NCI-H1417 (cell line): Measurements from ENCODE around the gene JMJD6.
A peak's percentile ranks its signal among the peaks of the same experiment; 100 is the strongest.
"Not testable (repeated sequence)": the region's sequence is repeated elsewhere in the genome, so short reads cannot be mapped to it uniquely, and the experiment has no call there.

Experiments used
- DNase-seq, 3 experiments: peaks; one replicate each; lab custom pipeline; 2025; lab: John Stamatoyannopoulos, UW

JMJD6 gene

DNA sequence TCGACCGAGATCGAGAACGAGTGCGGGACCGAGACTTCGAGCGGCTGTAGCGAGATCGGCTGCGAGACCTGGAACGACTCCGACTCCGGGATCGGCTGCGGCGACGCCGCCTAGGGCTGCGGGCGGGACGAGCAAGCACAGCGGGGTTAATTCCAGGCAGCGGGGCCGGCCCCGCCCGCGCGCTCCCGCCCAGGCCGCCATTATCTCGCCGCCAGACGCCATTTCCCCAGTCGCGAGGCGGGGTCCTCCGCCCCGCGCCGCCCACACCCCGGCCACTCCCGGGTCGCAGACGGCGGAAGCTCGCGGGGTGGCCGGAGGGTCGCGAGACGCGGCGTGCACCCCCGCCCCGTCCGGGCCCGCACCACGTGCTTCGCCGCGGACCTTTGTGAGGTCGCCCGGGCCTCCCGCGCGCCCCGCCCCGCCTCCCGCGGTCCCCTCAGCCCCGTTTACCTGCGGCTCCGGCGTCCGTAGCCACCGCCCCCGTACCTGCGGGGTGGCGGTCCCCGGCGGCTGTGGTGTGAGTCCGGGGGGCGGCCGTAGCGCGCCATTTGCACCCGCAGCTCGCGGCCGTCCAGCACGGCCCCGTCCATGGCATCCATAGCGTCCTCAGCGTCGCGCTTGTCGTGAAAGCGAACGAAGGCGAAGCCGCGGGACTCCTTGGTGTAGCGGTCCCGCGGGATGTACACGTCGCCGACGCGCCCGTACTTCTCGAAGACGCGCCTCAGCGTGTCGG, 10.1 kb upstream of the JMJD6 start:
- peak; percentile 59 to 77 (median 76) for DNase-seq

DNA sequence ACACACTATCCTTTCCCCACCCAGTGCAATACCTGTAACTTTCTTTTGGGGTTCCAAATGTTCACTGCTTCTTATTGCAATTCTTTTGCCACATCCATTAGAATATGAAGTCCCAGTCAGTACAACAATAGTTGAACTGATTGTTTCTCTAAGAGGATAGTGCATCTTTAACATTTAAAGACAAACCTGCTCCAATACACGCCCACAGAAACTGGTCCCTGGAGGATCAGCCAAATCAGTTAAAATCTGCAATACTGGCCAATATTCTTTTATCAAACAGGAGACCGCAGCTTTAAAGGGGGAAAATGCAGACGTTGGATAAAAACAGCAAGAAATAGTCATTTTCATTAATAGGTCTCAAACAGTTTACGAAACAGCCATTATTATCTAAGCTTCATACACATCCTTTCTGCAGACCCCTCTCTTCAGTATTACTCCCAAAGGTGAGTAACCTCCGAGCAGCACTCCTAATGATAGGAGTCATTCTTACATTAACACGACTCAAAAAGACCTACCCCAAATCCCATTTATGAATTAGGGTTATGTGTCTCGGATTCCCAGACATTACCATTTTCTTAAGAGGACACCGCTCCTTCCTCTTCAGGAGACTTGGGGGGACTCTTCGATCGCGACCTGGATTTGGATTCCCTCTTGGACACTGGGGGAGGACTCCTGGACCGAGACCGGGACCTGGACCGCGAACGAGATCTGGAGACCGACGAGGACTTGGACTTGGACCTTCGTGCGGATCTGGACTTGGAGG, 9.4 kb upstream of the JMJD6 start:
- DNase-seq: peak in 1 of 3 experiments; percentile 60

DNA sequence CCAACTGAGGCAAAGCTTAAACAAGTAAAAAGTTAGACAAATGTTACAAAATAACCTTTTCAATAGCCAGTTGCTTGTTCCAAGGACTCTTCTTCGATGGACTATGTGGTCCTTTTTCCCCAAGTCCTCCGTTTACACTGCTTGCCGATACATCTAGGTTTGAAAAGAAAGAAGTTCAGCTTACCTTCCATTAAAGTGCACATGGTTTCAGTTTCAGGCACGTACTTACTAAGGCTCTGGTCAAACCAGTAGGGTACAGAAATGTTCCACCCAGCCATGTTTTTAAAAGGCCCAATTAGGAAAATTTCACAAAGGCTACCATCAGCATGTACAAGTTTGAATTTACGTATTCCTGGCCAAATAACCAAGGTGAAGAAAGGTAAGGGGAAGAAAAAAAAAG, 8.6 kb upstream of the JMJD6 start:
- DNase-seq: peak in 1 of 3 experiments; percentile 54

GRCh38 chr17:76734080-76734840, 7.9 kb upstream of the JMJD6 start:
- DNase-seq: peak in 1 of 3 experiments; percentile 44

- peak in 1 of 3 experiments; percentile 35 for DNase-seq
These were observed 7.2 kb upstream of the JMJD6 start for GRCh38 chr17:76733618-76733957.

DNA sequence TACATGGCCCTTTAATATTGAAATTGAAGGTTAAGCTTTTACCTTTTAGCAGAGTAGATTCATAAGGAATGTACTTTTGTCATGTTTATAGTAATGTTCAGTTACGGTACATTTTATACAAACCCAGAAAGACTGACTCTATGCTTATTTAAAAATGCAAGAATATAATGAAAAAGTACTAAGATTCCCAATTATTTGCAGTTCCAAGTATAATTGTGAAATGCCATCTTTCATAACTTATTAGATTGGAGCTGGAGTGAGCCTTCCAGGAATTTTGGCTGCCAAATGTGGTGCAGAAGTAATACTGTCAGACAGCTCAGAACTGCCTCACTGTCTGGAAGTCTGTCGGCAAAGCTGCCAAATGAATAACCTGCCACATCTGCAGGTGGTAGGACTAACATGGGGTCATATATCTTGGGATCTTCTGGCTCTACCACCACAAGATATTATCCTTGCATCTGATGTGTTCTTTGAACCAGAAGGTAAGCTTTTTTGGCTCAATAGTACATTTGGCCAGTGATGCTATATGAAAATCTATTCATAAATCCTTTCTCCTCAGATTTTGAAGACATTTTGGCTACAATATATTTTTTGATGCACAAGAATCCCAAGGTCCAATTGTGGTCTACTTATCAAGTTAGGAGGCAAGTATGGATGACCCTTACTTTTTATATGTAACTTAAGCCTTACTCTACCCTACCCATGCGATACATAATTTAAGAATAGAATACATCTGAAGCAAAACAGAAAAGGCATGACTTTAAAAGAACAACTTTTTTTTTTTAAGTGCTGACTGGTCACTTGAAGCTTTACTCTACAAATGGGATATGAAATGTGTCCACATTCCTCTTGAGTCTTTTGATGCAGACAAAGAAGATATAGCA, 6.6 kb upstream of the JMJD6 start:
- DNase-seq: peak in 1 of 3 experiments; percentile 18

DNA sequence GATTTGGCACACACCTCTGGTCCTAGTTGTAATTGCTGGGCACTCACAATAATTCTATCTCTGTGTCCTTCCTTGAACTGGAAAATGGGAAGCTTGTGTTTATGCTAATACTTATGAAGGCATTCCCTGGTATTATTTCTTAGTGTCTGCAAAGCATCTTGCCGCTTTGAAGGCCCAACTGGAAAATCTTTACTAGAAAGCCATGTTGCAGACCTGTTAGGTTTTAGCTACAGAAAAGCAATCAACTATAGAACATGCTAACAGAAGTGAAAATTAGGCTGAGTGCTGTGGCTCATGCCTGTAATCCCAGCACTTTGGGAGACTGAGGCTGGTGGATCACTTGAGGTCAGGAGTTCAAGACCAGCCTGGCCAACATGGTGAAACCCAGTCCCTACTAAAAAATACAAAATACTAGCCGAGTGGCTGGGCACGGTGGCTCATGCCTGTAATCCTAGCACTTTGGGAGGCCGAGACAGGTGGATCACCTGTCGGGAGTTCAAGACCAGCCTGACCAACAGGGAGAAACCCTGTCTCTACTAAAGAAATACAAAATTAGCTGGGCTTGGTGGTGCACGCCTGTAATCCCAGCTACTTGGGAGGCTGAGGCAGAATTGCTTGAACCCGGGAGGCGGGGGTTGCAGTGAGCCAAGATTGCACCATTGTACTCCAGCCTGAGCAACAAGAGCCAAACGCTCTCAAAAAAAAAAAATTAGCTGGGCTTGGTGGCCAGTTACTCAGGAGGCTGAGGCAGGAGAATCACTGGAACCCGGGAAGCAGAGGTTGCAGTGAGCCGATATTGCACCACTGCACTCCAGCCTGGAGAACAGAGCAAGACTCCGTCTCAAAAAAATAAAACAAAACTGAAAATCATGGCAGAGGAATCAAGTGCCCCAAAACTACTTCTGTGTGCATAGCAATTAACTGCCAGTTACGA, 5.7 kb upstream of the JMJD6 start:
- DNase-seq: not testable (repeated sequence)

- DNase-seq: peak in 1 of 3 experiments; percentile 33
These were observed 1.5 kb upstream of the JMJD6 start for GRCh38 chr17:76727745-76728456.

GRCh38 chr17:76726776-76727718, 641 bp upstream of the JMJD6 start, which contains the start of gene METTL23:
Gene METTL23, plus strand, starts transcription at chr17:76726839. Its CDS starts 2,872 bp downstream, at chr17:76729711.
- peak in 2 of 3 experiments; percentile 85 to 88 for DNase-seq

DNA sequence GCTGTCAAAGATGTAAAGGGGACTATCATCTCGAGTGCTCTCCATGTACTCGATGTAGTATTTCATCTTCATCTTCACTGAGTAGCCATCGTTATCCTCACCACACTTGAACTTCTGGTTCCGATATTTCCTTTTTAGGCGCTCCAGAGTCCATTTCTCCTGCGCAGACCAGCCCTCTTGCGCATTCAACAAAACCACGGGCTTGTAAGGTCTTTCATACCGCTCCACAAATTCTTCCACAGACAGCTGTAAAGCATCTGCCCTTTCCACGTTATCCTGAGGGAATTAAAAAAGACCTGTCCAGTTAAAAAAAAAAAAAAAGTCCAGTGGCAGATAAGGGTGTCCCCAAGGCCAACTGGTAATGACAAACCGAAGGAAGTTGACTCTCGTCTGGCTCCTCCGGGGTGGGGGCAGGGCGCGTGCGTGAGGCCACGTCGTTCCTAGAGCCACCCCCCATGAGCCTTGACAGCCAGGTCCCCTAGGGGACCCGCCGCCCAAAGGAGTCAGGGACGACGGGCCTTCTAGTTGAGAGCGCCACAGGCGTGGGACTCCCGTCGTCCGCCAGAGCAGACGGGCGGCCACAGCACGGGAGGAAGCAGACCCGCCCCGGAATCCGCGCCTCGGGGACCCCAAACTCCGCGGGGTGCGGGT, 701 bp downstream of the JMJD6 start:
- DNase-seq: peak in 1 of 3 experiments; percentile 75

- no peak for DNase-seq
These were observed 2.6 kb downstream of the JMJD6 start for GRCh38 chr17:76723812-76724211.

GRCh38 chr17:76722977-76723376, 3.4 kb downstream of the JMJD6 start:
- DNase-seq: not testable (repeated sequence)

GRCh38 chr17:76722279-76722678, 4.1 kb downstream of the JMJD6 start:
- DNase-seq: no peak

DNA sequence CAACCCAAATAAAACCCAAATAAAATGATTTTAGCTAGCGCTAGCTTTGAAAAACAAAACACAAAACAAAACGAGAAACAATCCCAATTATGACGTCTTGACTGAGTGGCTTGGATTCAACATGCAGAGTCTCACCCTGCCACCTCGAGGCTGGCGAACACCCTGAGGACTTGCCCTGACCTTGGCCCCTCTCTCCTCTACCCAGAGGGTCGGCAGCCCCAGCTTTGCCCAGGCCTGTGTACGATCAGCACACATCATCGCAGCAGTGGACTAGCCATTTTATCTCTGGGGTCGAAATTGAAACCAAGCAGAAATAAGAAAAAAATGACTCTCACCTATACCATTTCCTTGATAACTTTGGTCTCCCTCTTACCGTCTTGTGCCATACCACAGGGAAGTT, 4.9 kb downstream of the JMJD6 start:
- no peak for DNase-seq

DNA sequence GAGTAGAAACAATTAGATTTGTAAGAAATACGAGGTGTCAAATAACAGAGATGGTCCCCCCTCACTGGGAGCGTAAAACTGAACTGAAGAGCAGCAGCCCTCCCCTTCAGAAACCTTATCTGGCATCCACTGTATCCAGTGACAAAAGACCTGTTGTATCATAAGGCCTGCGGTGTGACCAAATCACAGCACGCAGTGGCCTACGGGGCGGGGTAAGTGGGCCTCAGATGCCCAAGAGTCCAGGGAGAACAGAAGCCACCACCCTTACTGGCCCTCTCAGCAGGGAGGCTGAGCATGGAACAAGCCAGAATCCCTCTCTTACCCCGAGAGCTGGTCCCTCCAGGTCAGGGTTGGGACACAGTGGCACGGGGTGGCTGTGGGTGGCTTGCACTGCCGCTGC, 5.5 kb downstream of the JMJD6 start:
- DNase-seq: no peak

DNA sequence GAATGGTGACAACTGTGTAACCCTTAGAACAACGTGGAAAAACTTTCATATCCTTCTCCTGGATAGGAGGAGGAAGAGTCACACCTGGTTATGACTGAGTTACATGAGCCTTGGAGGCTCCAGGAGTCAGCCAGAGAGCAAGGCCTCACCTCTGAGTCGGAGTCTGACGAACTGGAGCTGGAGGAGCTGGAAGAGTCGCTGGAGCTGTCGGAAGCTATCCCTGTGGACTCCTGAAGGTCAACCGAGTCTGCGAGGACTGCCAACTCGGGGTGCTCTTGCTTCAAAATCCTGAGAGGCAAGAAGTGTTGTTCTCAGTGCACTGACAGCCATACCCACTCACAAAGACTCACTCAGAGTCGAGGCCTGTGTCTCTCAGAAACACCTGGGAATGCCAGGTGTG, 6.2 kb downstream of the JMJD6 start:
- no peak for DNase-seq

- DNase-seq: no peak
These were observed 7.9 kb downstream of the JMJD6 start for GRCh38 chr17:76718516-76718915.

DNA sequence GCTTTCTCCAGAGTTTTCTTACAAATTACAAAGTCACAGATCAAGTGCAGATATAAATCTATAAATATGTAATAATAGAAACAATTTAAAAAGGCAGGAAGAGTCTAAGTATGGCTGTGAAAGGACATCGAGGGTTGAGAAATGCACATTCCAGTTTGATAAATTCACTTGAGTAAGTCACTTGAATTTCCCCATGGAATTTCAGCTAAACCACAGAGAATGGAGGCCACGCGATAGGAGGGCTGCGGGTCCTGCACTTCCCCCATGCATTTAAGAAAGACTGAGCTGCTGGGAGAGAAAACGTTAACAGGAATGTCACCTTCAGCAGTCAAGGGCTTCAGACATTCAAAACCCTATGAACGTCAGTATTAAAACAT, 9.6 kb downstream of the JMJD6 start:
- no peak for DNase-seq
